ENCODE data around the gene EBF3. TPM values are rescaled to one million over a fixed set of nuclear protein-coding genes. Genes with fewer than 3 reads are reported as not detected.

The EBF3 gene
- total RNA-seq, 1 donor from 2014 or later: not detected

DNA sequence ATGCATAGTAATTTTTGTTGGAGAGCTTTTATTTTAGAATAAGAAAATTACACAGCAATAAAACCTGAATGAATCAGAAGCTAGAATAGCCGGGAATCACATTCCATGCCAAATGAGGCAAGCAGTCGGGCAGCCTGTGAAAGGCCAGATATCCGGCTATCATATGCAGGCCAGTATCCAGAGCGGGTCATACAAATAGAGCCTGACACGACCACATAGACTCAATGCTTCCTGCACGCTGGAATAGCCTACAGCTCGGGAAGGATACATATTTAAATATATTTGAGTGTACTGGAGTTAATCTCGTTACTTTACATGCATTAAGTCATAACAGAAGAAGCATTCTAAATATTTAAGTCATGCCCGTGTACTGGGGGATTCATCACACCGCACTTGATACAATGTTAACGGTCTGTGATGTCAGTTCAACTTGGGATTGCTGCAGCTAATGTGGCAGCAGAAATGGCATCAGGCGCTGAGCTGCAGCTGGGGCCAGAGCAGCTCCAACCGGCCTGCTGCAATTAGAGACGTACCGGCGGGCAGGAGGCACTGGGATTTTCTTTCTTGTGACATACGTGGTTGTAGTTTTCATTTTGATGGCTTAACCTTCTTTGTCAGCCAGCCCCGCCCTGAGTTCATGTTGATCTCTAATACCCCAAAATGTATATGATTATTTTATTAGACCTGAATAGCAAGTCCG is 112.0 kb downstream of the EBF3 start:
- peak; percentile 38 for DNase-seq (ENCODE audit: low read depth)
- H3K27me3 ChIP-seq (ENCODE audit: control insufficient read depth, insufficient read depth, low read length): no peaks in the 10 kb centered on the region

DNA sequence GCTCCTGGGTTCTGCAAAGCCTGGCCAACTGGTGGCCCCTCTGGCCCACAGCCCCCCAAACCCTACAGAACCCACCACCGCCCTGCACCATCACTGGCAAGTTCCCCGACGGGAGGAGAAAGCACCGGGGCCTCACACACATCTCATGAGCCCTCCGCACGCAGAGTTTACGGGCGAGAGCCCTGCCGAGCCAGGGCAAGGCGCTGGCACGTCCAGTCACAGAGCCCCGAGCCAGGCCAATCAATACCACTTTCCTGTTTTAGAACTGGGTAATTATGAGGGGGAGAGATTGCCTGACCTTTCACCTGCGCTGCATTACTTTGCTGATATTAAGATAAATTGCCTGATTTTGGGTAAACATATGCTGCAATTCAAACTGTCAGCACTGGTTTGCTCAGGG is 113.3 kb downstream of the EBF3 start:
- TF ChIP-seq, protein P1, sequence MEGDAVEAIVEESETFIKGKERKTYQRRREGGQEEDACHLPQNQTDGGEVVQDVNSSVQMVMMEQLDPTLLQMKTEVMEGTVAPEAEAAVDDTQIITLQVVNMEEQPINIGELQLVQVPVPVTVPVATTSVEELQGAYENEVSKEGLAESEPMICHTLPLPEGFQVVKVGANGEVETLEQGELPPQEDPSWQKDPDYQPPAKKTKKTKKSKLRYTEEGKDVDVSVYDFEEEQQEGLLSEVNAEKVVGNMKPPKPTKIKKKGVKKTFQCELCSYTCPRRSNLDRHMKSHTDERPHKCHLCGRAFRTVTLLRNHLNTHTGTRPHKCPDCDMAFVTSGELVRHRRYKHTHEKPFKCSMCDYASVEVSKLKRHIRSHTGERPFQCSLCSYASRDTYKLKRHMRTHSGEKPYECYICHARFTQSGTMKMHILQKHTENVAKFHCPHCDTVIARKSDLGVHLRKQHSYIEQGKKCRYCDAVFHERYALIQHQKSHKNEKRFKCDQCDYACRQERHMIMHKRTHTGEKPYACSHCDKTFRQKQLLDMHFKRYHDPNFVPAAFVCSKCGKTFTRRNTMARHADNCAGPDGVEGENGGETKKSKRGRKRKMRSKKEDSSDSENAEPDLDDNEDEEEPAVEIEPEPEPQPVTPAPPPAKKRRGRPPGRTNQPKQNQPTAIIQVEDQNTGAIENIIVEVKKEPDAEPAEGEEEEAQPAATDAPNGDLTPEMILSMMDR (IDR thresholded peaks at IDR 0.05; ENCODE audit: insufficient read depth, low read length, poor library complexity, severe bottlenecking): no peak
- H3K36me3 ChIP-seq (ENCODE audit: control insufficient read depth, insufficient read depth, low read length): no peaks in the 10 kb centered on the region
- no peak overlapping the region for H3K4me3 ChIP-seq (ENCODE audit: low read depth, low read length)
- no peaks in the 10 kb centered on the region for H3K27me3 ChIP-seq (ENCODE audit: control insufficient read depth, insufficient read depth, low read length)
- no peak for DNase-seq (ENCODE audit: low read depth)

More for the DNA sequence above, 112.0 kb downstream of the EBF3 start:
- H3K36me3 ChIP-seq (ENCODE audit: control insufficient read depth, insufficient read depth, low read length): no peaks in the 10 kb centered on the region
- TF ChIP-seq, protein P1 (IDR thresholded peaks at IDR 0.05; ENCODE audit: insufficient read depth, low read length, poor library complexity, severe bottlenecking): no peak
- H3K4me3 ChIP-seq (ENCODE audit: low read depth, low read length): no peak overlapping the region

DNA sequence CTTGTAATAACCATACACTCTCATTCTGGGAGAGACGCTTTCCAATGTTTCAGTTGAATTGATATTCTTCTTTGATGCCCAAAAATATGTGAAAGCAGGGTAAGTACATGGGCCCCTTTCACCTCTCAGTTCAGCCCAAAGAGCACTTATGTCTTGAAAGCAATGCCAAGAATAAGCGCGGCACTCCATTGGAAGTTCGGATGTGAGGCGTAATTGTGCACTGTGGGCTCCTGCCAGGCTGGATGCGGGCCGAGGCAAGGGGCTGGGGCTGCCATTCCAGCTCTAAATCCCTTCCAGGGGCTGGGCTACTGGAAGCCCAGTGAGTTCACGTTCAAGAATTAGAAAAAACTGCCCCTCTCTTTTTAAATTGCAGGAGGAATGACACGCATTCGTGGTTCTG is 113.8 kb downstream of the EBF3 start:
- H3K4me3 ChIP-seq (ENCODE audit: low read depth, low read length): no peak overlapping the region
- TF ChIP-seq, protein P1 (IDR thresholded peaks at IDR 0.05; ENCODE audit: insufficient read depth, low read length, poor library complexity, severe bottlenecking): no peak
- no peaks in the 10 kb centered on the region for H3K27me3 ChIP-seq (ENCODE audit: control insufficient read depth, insufficient read depth, low read length)
- H3K36me3 ChIP-seq (ENCODE audit: control insufficient read depth, insufficient read depth, low read length): no peaks in the 10 kb centered on the region
- no peak for DNase-seq (ENCODE audit: low read depth)

DNA sequence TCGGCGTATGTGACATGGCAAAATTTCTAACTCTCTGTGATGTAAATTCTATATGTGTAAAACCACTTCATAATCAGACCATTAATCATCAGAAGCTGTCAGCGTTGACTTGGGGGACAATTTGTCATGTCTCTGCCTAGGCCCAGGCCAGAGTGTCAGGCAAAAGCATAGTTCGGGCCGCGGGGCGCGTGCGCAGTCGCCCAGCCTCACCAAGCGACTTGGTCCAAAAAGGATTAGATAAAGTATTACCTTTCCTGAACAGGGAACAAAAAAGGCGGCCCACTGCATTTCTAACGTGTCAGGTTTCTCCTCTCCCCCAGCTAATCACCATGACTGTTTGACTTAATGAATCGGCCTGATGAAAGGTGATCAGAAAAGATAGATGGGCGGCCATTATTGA is 114.2 kb downstream of the EBF3 start:
- TF ChIP-seq, protein P1 (IDR thresholded peaks at IDR 0.05; ENCODE audit: insufficient read depth, low read length, poor library complexity, severe bottlenecking): no peak
- Histone ChIP-seq H3K27me3 (ENCODE audit: control insufficient read depth, insufficient read depth, low read length) (no peaks in the 10 kb centered on the region), H3K36me3 (ENCODE audit: control insufficient read depth, insufficient read depth, low read length) (no peaks in the 10 kb centered on the region), H3K4me3 (ENCODE audit: low read depth, low read length) (no peak overlapping the region)
- no peak for DNase-seq (ENCODE audit: low read depth)

DNA sequence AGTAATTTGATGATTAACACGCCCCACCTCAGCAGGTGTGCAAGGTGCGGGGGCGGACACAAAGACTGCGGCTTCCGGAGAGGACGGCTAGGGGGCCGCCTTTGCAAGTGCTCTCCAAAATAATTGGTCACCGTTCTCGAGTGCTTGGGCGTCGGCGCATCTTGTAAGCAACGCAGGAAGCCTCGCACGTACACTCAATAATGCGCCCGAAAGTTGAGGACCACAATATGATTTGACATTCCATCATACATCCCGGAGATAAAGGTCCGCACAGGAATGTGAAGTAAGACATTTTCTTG is 114.7 kb downstream of the EBF3 start:
- Histone ChIP-seq H3K36me3 (ENCODE audit: control insufficient read depth, insufficient read depth, low read length) (no peaks in the 10 kb centered on the region), H3K27me3 (ENCODE audit: control insufficient read depth, insufficient read depth, low read length) (no peaks in the 10 kb centered on the region), H3K4me3 (ENCODE audit: low read depth, low read length) (no peak overlapping the region)
- DNase-seq (ENCODE audit: low read depth): no peak
- TF ChIP-seq, protein P1 (IDR thresholded peaks at IDR 0.05; ENCODE audit: insufficient read depth, low read length, poor library complexity, severe bottlenecking): no peak

All from kidney epithelial cell (primary cell).